ENCODE measurements around the gene CD6. TPM values are rescaled to one million over a fixed set of nuclear protein-coding genes. Genes with fewer than 3 reads are reported as not detected.
"Not testable (repeated sequence)": the region's sequence is repeated elsewhere in the genome, so short reads cannot be mapped to it uniquely, and the experiment has no call there.

The CD6 gene
- total and polyA plus RNA-seq, 3 experiments from 2014 or later: 156 to 233 (median 229) TPM

DNA sequence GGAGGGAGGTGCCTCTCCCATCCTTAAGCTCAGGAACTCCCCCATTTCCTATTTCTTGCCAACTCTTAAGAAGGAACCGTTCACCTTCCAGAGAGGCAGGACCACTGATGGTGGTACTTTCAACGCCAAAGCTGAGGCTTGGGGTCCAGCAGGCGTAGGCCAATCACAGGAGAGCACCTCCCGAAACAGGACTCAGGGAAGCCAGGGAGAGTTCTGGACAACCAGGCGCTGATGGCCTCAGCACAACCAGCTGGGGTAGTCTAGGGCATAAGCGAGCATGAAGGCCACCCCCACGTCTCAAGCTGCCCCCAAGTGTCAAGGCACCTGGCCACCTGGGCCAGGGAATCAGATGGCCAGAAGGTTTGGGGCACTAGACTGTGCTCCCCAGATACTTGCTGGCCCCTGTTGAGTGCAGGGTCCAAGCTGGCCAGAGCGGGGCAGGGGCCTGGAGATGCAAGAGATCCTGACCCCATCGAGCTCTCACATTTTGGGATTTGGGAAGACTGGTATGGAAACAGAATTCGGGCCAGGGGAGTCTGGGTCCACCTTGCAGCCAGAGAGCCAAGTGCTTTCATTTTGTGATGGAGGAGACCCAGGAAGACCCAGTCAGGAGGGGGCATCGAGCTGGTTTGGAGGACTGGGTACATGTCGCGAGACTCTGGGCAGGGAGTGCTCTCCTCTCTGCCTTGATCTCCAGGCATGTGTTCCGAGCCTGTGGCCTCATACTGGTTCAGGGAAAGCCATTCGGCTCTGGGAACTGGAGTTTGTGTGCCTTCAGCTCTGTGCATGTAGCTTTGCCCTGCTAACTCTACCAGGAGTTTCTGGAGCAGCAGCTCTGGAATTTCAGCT, 926 bp downstream of the CD6 start:
- POLR2A ChIA-PET: interaction anchor here (0.6 to 0.9 kb wide), 2 partner anchors 110 to 715 kb away, joined by 3 read pairs; no protein-coding TSS in a partner anchor
- Mint-ChIP-seq H3K4me1 (peaks cover 49 to 57% (median 49%) of the 10 kb centered on the region in 3 donors), H3K36me3 (peaks cover 10 to 51% (median 16%) of the 10 kb centered on the region in 3 donors), H3K4me3 (peak overlapping the region; percentile 90 to 97 (median 93)), H3K9me3 (peaks cover 0 to under 1% (median 0%) of the 10 kb centered on the region in 5 donors), H3K27me3 (peaks cover 0 to 1% of the 10 kb centered on the region in 2 donors), H3K27ac (peak overlapping the region; percentile 85 to 99 (median 94))
- no peaks in the 10 kb centered on the region for H3K27me3 ChIP-seq (ENCODE audit: insufficient read depth, low read length, poor library complexity, severe bottlenecking)
- peaks cover 11% of the 10 kb centered on the region for H3K36me3 ChIP-seq (ENCODE audit: insufficient read depth, low read length)
- peak in 3 of 5 donors; percentile 38 to 61 (median 51) for DNase-seq
- no peaks in the 10 kb centered on the region for H3K9me3 ChIP-seq (ENCODE audit: low read length)
- H3K4me1 ChIP-seq (ENCODE audit: insufficient read depth, low read length): peaks cover 41% of the 10 kb centered on the region
- H3K27ac ChIP-seq (ENCODE audit: low read depth, low read length): peak overlapping the region; percentile 90
- CTCF ChIA-PET: interaction anchor here (0.7 to 2.8 kb wide), 8 partner anchors 9 to 133 kb away, joined by 3 to 9 read pairs (median 4); partner anchors contain the start of gene CD5
- H3K4me3 ChIP-seq (ENCODE audit: low read length): peak overlapping the region; percentile 93

GRCh38 chr11:60973699-60974098, 2.2 kb downstream of the CD6 start:
- CTCF ChIA-PET: no interaction called here
- Mint-ChIP-seq H3K4me1 (peaks cover 62 to 70% (median 62%) of the 10 kb centered on the region in 3 donors), H3K27ac (peak overlapping the region; percentile 85 to 99 (median 94)), H3K27me3 (peaks cover 0 to 1% of the 10 kb centered on the region in 2 donors), H3K9me3 (no peaks in the 10 kb centered on the region), H3K4me3 (peak overlapping the region; percentile 90 to 97 (median 93)), H3K36me3 (peaks cover 12 to 63% (median 13%) of the 10 kb centered on the region in 3 donors)
- Histone ChIP-seq H3K9me3 (ENCODE audit: low read length) (no peaks in the 10 kb centered on the region), H3K36me3 (ENCODE audit: insufficient read depth, low read length) (peaks cover 21% of the 10 kb centered on the region), H3K27me3 (ENCODE audit: insufficient read depth, low read length, poor library complexity, severe bottlenecking) (no peaks in the 10 kb centered on the region), H3K4me1 (ENCODE audit: insufficient read depth, low read length) (peaks cover 54% of the 10 kb centered on the region), H3K4me3 (ENCODE audit: low read length) (peak overlapping the region; percentile 93), H3K27ac (ENCODE audit: low read depth, low read length) (peak overlapping the region; percentile 90)
- POLR2A ChIA-PET: interaction anchor here (0.6 kb wide), 1 partner anchor 9 kb away, joined by 3 read pairs; no protein-coding TSS in a partner anchor
- no peak for DNase-seq

- ChIA-PET POLR2A (interaction anchor here (0.6 kb wide), 1 partner anchor 8 kb away, joined by 3 read pairs; no protein-coding TSS in a partner anchor), CTCF (interaction anchor here (1.4 kb wide), 1 partner anchor 106 kb away, joined by 7 read pairs; no protein-coding TSS in a partner anchor)
- H3K4me1 ChIP-seq (ENCODE audit: insufficient read depth, low read length): peaks cover 60% of the 10 kb centered on the region
- H3K4me3 ChIP-seq (ENCODE audit: low read length): peak overlapping the region; percentile 93
- H3K9me3 Mint-ChIP-seq; H3K9me3 ChIP-seq (ENCODE audit: low read length); H3K27me3 ChIP-seq (ENCODE audit: insufficient read depth, low read length, poor library complexity, severe bottlenecking); DNase-seq; H3K27me3 Mint-ChIP-seq: not testable (repeated sequence)
- H3K4me1 Mint-ChIP-seq: peaks cover 67 to 76% (median 69%) of the 10 kb centered on the region in 3 donors
- H3K36me3 Mint-ChIP-seq: peaks cover 12 to 68% (median 12%) of the 10 kb centered on the region in 3 donors
- peak overlapping the region; percentile 90 to 97 (median 93) for H3K4me3 Mint-ChIP-seq
- H3K36me3 ChIP-seq (ENCODE audit: insufficient read depth, low read length): peaks cover 21% of the 10 kb centered on the region
- peak overlapping the region; percentile 90 for H3K27ac ChIP-seq (ENCODE audit: low read depth, low read length)
- H3K27ac Mint-ChIP-seq: peak overlapping the region; percentile 85 to 99 (median 94)
Observed at GRCh38 chr11:60974316-60974715, 2.8 kb downstream of the CD6 start.

- Histone ChIP-seq H3K27ac (ENCODE audit: low read depth, low read length) (peak overlapping the region; percentile 90), H3K4me1 (ENCODE audit: insufficient read depth, low read length) (peaks cover 64% of the 10 kb centered on the region), H3K9me3 (ENCODE audit: low read length) (no peaks in the 10 kb centered on the region), H3K4me3 (ENCODE audit: low read length) (peak overlapping the region; percentile 93), H3K27me3 (ENCODE audit: insufficient read depth, low read length, poor library complexity, severe bottlenecking) (no peaks in the 10 kb centered on the region), H3K36me3 (ENCODE audit: insufficient read depth, low read length) (peaks cover 21% of the 10 kb centered on the region)
- Mint-ChIP-seq H3K4me3 (peak overlapping the region; percentile 90 to 97 (median 93)), H3K9me3 (no peaks in the 10 kb centered on the region), H3K27ac (peak overlapping the region; percentile 85 to 99 (median 94)), H3K4me1 (peaks cover 69 to 78% (median 73%) of the 10 kb centered on the region in 3 donors), H3K27me3 (peaks cover 0 to 1% of the 10 kb centered on the region in 2 donors), H3K36me3 (peaks cover 12 to 70% (median 12%) of the 10 kb centered on the region in 3 donors)
- ChIA-PET CTCF (interaction anchor here (0.9 to 1.4 kb wide), 2 partner anchors 10 to 106 kb away, joined by 3 to 7 read pairs; no protein-coding TSS in a partner anchor), POLR2A (interaction anchor here (0.9 to 1.4 kb wide), 2 partner anchors 51 to 137 kb away, joined by 3 to 4 read pairs; no protein-coding TSS in a partner anchor)
- DNase-seq: no peak
Observed at GRCh38 chr11:60974726-60975125, 3.2 kb downstream of the CD6 start.

DNA sequence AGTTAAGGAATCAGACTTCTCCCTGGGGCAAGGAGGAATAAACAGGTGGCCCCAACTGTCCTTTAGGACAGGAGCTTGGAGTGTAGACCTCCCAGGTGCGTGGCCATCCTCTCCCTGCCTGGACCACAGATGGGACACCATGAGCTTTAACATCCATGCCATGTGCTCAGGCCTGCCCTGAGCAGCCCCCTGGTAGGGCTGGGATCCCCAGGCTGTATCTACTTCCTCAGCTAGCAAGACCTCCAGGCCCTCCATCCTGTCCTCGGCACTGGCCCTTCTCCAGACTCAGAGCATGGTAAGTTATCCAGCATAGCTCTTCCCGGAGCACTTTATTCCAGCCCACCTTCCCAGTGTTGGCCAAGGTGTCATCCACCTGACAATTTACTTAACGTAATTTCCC, 5.7 kb downstream of the CD6 start:
- no peak for DNase-seq
- Histone ChIP-seq H3K4me3 (ENCODE audit: low read length) (no peak overlapping the region), H3K36me3 (ENCODE audit: insufficient read depth, low read length) (peaks cover 27% of the 10 kb centered on the region), H3K27me3 (ENCODE audit: insufficient read depth, low read length, poor library complexity, severe bottlenecking) (no peaks in the 10 kb centered on the region), H3K27ac (ENCODE audit: low read depth, low read length) (no peak overlapping the region), H3K4me1 (ENCODE audit: insufficient read depth, low read length) (peaks cover 74% of the 10 kb centered on the region), H3K9me3 (ENCODE audit: low read length) (no peaks in the 10 kb centered on the region)
- H3K4me3 Mint-ChIP-seq: peak overlapping the region; percentile 19 to 88 (median 70)
- no peaks in the 10 kb centered on the region for H3K9me3 Mint-ChIP-seq
- ChIA-PET POLR2A (interaction anchor here (0.7 to 1.5 kb wide), 2 partner anchors 9 to 11 kb away, joined by 4 to 8 read pairs; no protein-coding TSS in a partner anchor), CTCF (interaction anchor here (0.8 to 1.7 kb wide), 10 partner anchors 8 to 152 kb away, joined by 3 to 5 read pairs (median 4); no protein-coding TSS in a partner anchor)
- H3K4me1 Mint-ChIP-seq: peaks cover 74 to 85% (median 81%) of the 10 kb centered on the region in 3 donors
- peaks cover 10 to 86% (median 10%) of the 10 kb centered on the region in 3 donors for H3K36me3 Mint-ChIP-seq
- H3K27me3 Mint-ChIP-seq: peaks cover 0 to 1% of the 10 kb centered on the region in 2 donors
- peak overlapping the region; percentile 73 to 99 (median 94) for H3K27ac Mint-ChIP-seq

- Histone ChIP-seq H3K4me1 (ENCODE audit: insufficient read depth, low read length) (peaks cover 80% of the 10 kb centered on the region), H3K36me3 (ENCODE audit: insufficient read depth, low read length) (peaks cover 27% of the 10 kb centered on the region), H3K27me3 (ENCODE audit: insufficient read depth, low read length, poor library complexity, severe bottlenecking) (no peaks in the 10 kb centered on the region), H3K27ac (ENCODE audit: low read depth, low read length) (no peak overlapping the region), H3K9me3 (ENCODE audit: low read length) (no peaks in the 10 kb centered on the region), H3K4me3 (ENCODE audit: low read length) (peak overlapping the region; percentile 17)
- Mint-ChIP-seq H3K27ac (peak overlapping the region; percentile 87 to 99 (median 96)), H3K27me3 (no peaks in the 10 kb centered on the region), H3K4me1 (peaks cover 79 to 91% (median 87%) of the 10 kb centered on the region in 3 donors), H3K4me3 (peak overlapping the region; percentile 49 to 88 (median 77)), H3K9me3 (no peaks in the 10 kb centered on the region), H3K36me3 (peaks cover 4 to 86% (median 10%) of the 10 kb centered on the region in 3 donors)
- POLR2A ChIA-PET: interaction anchor here (1.5 kb wide), 1 partner anchor 8 kb away, joined by 8 read pairs; no protein-coding TSS in a partner anchor
- no peak for DNase-seq
- CTCF ChIA-PET: interaction anchor here (0.8 to 1.7 kb wide), 5 partner anchors 8 to 152 kb away, joined by 3 to 5 read pairs (median 4); no protein-coding TSS in a partner anchor
Observed at GRCh38 chr11:60977836-60978235, 6.4 kb downstream of the CD6 start.

- ChIA-PET CTCF (interaction anchor here (1.0 to 1.7 kb wide), 3 partner anchors 9 to 141 kb away, joined by 3 to 4 read pairs (median 4); no protein-coding TSS in a partner anchor), POLR2A (interaction anchor here (0.7 to 1.6 kb wide), 6 partner anchors 45 to 143 kb away, joined by 3 to 11 read pairs (median 4); no protein-coding TSS in a partner anchor)
- H3K9me3 Mint-ChIP-seq: no peaks in the 10 kb centered on the region
- peak overlapping the region; percentile 17 for H3K4me3 ChIP-seq (ENCODE audit: low read length)
- H3K27me3 ChIP-seq (ENCODE audit: insufficient read depth, low read length, poor library complexity, severe bottlenecking): no peaks in the 10 kb centered on the region
- peaks cover 27% of the 10 kb centered on the region for H3K36me3 ChIP-seq (ENCODE audit: insufficient read depth, low read length)
- DNase-seq: peak in 4 of 5 donors; percentile 41 to 72 (median 54)
- peak overlapping the region; percentile 70 to 84 (median 81) for H3K4me3 Mint-ChIP-seq
- peak overlapping the region; percentile 87 to 99 (median 96) for H3K27ac Mint-ChIP-seq
- peak overlapping the region; percentile 29 for H3K27ac ChIP-seq (ENCODE audit: low read depth, low read length)
- H3K9me3 ChIP-seq (ENCODE audit: low read length): no peaks in the 10 kb centered on the region
- H3K4me1 Mint-ChIP-seq: peaks cover 82 to 95% (median 94%) of the 10 kb centered on the region in 3 donors
- H3K4me1 ChIP-seq (ENCODE audit: insufficient read depth, low read length): peaks cover 87% of the 10 kb centered on the region
- H3K27me3 Mint-ChIP-seq: no peaks in the 10 kb centered on the region
- H3K36me3 Mint-ChIP-seq: peaks cover 9 to 86% (median 14%) of the 10 kb centered on the region in 3 donors
Observed at GRCh38 chr11:60978546-60979380, 7.3 kb downstream of the CD6 start.
